NB4 (cell line): ENCODE results near the gene CORO2A.

Experiments
- DNase-seq: peaks from one replicate; pipeline ENCODE4 v3.0.0; 2010; ENCODE audit warnings: low read depth
- H3K4me3 ChIP-seq: one replicate; pipeline ENCODE4 v1.5.1; 2011; ENCODE audit warnings: mild to moderate bottlenecking, low read depth, low read length, moderate library complexity
- MAX ChIP-seq: IDR thresholded peaks from 2 replicates; pipeline ENCODE4 v1.6.1; 2011; ENCODE audit warnings: low read depth, low read length
- MYC ChIP-seq: IDR thresholded peaks from 2 replicates; pipeline ENCODE4 v1.6.1; 2011; ENCODE audit warnings: low read depth, low read length
- POLR2A ChIP-seq: IDR thresholded peaks from 2 replicates; pipeline ENCODE4 v1.6.1; 2011; ENCODE audit warnings: mild to moderate bottlenecking; ENCODE audit not compliant: insufficient read length; ENCODE audit errors: extremely low read depth
- TF ChIP-seq, protein P1 (sequence below): IDR thresholded peaks from one replicate; pipeline ENCODE4 v1.5.1; 2012; ENCODE audit warnings: low read depth, low read length

Gene CORO2A

DNA sequence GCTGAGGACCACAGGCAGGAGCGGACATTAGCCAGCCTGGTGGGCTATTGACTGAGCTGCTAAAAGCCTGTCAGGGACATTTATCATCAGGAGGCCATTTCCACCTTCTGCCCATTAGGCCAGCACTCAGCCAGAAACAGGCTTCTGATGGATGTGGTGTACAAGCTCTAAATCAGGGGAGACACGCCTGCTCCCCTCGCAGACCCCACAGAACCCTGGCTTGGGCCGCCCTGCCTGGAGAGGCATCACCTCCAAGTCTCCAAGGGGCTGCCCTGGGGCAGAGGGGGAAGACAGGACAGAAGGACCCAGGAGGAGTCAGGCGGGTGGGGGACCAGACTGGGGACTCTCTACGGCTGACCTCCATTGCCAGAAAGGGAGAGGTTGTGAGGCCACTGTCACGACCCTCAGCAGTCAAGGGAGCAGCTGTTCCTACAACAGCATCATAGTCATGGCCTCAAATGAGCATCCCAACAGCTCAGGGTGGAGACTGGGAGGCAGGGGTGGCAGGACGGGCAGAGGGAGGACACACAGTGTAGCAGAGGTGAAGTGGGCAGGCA lies 49.4 kb downstream of the CORO2A start:
- H3K4me3 ChIP-seq: no peak overlapping the region
- TF ChIP-seq MAX (no peak), MYC (no peak), POLR2A (no peak)
- TF ChIP-seq, protein P1, sequence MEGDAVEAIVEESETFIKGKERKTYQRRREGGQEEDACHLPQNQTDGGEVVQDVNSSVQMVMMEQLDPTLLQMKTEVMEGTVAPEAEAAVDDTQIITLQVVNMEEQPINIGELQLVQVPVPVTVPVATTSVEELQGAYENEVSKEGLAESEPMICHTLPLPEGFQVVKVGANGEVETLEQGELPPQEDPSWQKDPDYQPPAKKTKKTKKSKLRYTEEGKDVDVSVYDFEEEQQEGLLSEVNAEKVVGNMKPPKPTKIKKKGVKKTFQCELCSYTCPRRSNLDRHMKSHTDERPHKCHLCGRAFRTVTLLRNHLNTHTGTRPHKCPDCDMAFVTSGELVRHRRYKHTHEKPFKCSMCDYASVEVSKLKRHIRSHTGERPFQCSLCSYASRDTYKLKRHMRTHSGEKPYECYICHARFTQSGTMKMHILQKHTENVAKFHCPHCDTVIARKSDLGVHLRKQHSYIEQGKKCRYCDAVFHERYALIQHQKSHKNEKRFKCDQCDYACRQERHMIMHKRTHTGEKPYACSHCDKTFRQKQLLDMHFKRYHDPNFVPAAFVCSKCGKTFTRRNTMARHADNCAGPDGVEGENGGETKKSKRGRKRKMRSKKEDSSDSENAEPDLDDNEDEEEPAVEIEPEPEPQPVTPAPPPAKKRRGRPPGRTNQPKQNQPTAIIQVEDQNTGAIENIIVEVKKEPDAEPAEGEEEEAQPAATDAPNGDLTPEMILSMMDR: no peak
- no peak for DNase-seq

DNA sequence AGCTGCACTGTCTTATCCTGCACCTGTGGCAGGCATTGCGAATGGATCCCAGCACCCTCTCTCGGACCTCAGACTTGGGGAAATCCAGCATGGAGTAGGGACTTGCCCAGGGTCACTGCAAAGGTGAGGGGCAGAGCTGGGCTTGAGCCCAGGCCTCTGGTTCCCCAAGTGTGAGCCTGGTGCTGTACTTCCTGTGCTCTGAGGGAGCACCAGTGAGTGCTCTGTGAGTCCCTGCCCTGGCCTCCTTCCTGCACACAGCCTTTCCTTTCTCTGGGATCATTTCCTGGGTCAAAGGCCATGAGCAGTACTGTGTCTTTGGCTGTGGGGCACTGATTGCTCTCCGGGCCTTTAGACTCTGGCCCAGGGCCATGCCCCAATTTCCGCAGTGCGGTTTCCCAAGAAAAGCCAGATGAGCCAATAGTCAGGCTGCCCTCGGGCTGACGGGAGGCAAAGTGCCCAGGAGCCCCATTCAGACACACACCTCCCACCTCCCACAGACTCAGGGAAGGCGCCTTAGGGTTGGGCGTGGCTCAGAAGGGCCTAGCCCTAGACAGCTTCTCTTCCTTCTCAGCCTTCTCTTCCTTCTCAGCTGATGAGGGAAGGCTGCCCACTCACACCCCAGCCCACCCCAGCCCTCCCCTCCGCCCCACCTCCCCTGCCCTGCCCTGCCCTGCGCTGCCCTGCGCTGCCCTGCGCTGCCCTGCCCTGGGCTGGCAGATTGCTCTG lies 50.1 kb downstream of the CORO2A start:
- TF ChIP-seq MYC (no peak), POLR2A (no peak), MAX (no peak)
- TF ChIP-seq, protein P1: no peak
- no peak for DNase-seq

DNA sequence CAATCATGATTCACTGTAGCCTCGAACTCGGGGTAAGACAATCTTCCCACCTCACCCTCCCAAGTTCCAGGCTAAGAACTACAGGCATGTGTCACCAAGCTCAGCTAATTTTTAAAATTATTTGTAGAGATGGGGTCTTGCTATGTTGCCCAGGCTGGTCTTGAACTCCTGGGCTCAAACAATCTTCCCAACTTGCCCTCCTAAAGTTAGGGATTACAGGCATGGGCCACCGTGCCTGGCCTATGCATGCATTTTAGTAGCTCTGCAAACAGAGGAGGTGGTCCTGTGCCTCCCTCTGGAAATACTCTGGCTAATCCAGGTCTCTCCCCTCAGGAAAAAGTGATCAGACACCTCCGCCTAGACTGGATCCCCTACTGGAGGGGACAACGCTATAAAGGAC lies 51.9 kb downstream of the CORO2A start:
- DNase-seq: no peak
- TF ChIP-seq MAX (no peak), MYC (no peak), POLR2A (no peak)
- TF ChIP-seq, protein P1: no peak
- no peak overlapping the region for H3K4me3 ChIP-seq

More for the DNA sequence above, 50.1 kb downstream of the CORO2A start:
- no peak overlapping the region for H3K4me3 ChIP-seq

- H3K4me3 ChIP-seq: no peak overlapping the region
- TF ChIP-seq MAX (no peak), MYC (no peak), POLR2A (no peak)
- TF ChIP-seq, protein P1: no peak
- DNase-seq: no peak
Observed at GRCh38 chr9:98136489-98136888, 55.9 kb downstream of the CORO2A start.

- TF ChIP-seq POLR2A (no peak), MAX (no peak), MYC (no peak)
- TF ChIP-seq, protein P1: no peak
- no peak overlapping the region for H3K4me3 ChIP-seq
- DNase-seq: no peak
Observed at GRCh38 chr9:98135938-98136337, 56.5 kb downstream of the CORO2A start.

- no peak overlapping the region for H3K4me3 ChIP-seq
- DNase-seq: no peak
- TF ChIP-seq MYC: no peak
- no peak for TF ChIP-seq MAX
- TF ChIP-seq, protein P1: no peak
- TF ChIP-seq POLR2A: no peak
Observed at GRCh38 chr9:98135558-98135934, 56.9 kb downstream of the CORO2A start.
